Stimulated activated CD8-positive, alpha-beta memory T cell treated with anti-CD3 and anti-CD28 coated beads, Interleukin-15, amount 100 ng/mL, for 4 hours (primary cell): Measurements from ENCODE around the gene CACNA2D3.
"Not testable (repeated sequence)": the region's sequence is repeated elsewhere in the genome, so short reads cannot be mapped to it uniquely, and the experiment has no call there.

Source experiments
- DNase-seq, 2 donors: peaks; one replicate each; pipeline ENCODE4 v3.0.0-alpha.2; 2020; ENCODE audit warnings: low read depth in 2 of 2

The CACNA2D3 gene

GRCh38 chr3:54964081-54964480 is 841.7 kb downstream of the CACNA2D3 start:
- no peak for DNase-seq

DNA sequence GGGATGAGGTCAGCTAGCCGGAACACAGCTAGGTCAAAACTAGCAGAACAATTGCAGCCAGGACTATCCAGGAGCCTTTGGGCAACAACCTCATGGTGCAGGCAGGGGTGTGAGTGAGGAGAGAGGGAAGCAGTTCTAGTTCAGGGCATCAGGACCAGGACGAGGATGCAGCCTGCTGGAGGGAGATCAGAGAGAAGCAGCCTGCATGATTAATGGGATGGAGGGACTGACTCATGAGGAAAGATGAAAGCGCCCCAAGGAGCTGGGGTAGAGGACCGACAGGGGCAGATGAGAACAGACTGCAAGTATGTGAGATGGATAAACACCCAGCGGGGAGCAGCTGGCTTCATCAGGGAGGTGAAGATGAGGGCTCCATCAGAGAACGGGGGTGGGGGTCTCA is 843.4 kb downstream of the CACNA2D3 start:
- DNase-seq: no peak

DNA sequence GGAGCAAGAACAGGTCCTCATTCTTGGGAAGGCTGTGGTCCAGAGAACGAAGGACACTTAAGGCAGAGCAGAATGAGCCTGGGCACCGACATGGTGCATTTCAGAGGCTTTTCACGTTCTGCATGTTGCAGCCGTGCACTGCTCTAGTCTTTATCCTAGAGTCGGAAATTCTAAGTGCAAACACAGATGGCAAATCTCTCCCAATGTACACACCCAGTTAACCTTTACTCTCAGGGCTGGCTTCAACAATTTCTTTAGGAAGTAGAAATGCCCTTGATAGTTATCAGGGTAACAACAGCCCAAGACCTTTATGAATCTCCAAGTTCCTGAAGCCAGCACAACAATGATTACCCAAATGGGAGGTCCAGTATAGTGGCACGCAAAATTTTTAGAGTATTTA is 844.6 kb downstream of the CACNA2D3 start:
- no peak for DNase-seq

DNA sequence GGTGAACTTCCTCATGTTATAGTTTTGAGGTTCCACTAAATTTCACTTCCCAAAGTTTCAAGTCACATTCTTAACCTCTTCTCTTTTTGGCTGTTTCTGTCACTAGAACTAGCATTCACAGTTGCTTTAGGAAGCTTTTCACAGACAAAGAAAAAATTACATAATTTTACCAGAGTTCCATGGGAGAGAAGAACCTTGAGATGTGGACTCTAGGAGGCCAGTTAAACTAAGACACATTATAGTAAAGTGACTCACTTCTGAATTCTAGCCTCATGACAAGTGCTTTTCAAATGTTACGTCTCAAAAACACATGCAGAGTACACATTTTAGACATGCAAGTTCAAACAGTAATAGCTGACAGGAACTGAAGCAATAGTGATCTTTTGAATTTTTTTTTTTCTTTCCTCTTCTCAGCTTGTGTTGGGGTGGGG is 845.4 kb downstream of the CACNA2D3 start:
- DNase-seq: no peak

DNA sequence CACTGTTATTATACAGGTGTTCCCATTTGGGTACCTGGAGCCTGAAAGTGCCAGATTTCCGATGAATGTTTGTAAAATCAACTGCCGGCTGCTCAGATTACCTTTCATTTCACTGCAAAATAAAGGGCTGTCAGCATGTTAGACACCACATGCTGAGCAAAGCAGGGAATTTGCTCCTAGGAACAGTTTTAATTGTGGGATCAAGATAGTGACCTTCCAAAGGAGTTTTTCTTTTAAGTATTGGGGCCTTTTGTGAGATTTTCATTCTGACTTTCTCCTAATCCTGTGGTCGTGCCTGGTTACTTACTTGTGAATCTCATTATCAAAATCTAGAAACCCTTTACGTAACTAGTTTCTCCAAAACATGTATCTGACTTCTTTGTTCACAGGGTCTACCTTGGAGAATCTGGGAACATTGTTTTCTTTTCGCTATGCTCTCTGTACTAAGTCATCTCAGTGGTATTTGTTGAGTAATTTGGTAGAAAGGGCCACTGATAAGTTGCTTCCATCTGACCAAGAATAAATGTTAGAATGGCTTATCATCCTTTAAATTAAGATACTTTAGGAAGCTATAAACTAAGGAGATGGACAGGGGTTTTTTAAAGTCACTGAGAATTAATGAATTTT is 846.3 kb downstream of the CACNA2D3 start:
- no peak for DNase-seq

DNA sequence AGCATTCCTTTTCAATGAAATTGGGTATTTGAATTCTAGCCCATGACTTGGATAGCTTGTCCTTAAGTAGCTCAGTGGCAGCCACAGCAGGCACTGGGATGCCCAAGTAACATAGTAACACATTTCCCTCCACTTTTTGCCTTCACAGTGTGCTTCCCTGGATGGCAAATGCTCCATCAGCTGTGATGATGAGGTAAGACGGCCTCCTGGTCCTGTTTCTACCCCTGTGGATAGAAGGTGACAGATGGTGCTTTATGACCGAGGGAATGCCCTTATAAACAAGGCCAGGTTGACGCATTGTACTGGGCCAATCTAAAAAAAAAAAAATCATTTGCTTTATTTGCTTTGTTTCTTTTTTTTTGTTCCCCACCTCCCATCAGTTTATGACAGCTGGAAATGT is 847.3 kb downstream of the CACNA2D3 start:
- no peak for DNase-seq

DNA sequence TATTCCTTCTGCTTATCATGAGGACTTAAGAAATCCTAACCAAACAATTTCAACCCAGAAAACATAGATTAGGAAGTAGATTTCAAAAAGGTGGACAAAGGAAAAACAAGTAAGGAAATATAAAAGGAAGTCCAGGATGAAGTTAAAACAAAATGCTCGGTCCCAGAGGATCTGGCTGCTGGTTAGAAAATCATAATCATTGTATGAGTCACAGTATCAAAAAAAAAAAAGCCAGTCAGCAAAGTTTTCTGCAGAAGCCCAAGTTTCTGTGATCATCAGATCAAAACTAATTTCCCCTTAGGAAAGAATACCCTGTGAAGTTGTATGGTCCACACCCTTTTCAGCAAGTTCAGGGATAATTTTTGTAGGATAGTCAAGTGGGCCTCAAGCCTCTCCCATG is 848.5 kb downstream of the CACNA2D3 start:
- DNase-seq: no peak

DNA sequence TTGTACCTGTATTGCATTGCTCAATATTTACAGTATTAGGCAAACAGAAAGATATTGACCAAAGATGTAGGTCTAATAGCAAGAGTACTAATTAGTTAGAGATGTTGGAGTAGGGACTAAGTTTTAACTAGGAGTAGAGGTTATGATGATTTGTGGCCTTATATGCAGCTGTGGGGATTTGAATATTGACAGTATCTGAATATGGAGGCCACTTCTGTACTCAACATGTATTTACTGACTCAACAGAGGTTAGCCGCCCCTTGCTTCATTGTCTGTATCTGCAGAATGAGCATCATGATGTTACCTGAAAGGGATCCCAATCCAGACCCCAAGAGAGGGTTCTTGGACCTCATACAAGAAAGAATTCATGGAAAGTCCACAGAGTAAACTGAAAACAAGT is 855.1 kb downstream of the CACNA2D3 start:
- DNase-seq: no peak

DNA sequence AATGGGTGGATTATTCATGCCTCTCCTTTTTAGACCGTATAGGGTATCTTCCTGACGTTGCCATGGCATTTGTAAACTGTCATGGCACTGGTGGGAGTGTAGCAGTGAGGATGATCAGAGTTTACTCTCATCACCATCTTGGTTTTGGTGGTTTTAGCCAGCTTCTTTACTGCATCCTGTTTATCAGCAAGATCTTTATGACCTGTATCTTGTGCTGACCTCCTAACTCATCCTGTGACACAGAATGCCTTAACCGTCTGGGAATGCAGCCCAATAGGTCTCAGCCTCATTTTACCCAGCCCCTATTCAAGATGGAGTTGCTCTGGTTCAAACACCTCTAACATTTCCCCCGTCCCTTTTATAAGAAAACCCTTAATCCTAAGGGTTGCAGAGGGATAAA is 855.6 kb downstream of the CACNA2D3 start:
- not testable (repeated sequence) for DNase-seq

GRCh38 chr3:54982807-54983206 is 860.5 kb downstream of the CACNA2D3 start:
- DNase-seq: no peak

- DNase-seq: no peak
These were observed 861.1 kb downstream of the CACNA2D3 start for GRCh38 chr3:54983266-54984099.

DNA sequence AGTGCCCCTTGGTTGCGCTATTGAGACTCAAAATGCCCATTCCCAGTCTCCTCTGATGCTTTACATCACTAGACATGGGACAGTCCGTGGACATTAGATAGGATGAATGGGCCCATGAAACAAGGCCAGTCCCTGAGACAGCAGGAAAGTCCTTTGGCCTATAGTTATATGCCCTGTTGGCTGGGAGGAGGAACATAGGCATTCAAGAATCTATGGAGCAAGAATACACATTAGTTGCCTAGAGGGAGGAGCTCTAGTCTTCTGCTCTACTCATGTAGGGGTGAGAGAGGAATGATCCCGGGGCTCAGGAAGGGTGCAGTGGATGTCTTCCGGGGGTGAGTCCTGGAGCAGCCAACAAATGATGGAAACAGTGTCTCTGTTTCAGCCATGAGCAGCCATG is 863.5 kb downstream of the CACNA2D3 start:
- DNase-seq: no peak

- DNase-seq: no peak
These were observed 863.9 kb downstream of the CACNA2D3 start for GRCh38 chr3:54986294-54986693.

DNA sequence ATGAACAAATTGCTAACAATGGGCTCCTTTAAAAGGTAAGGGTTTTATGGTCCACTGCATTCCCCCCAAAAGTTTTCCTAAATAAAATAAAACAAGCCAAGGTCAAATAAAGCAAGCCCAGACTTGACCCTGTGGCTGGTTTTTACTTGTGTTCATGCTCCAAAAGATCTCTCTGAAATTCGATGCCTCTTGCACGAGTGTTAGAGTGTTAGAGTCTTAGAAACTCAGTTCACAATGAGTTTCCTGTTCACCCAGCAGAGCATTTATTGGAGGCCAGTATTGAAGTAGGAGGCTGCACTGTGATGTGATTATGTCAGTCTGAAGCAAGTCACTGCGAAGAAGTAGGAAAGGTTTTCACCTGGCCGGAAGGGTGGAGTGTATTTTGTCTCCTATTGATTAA is 865.4 kb downstream of the CACNA2D3 start:
- DNase-seq: no peak

DNA sequence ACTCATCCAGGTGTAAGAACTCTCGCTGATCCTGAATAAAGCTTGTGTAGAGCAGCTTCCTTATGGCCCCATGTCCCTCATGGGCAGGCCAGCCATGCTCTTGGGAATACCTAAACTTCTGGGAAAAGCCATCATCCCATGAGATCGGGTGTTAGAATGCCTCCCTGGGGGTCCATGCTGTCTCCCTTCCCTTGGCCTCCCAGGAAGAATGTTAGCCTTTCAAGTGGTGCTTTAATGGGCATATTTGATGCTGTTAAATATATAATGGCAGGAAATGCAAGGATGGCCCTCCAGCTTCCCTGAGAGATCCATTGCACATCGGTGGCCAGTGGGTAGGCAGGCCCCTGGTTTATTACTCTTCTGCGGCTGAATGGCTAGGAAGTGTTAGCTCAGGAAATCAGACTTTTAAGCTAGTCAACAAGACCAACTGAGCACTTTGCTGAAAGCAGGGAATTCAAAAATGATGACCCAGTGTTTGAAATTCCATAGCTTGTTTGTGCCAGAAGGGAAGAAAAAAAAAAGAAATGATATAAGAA is 866.0 kb downstream of the CACNA2D3 start:
- no peak for DNase-seq

- no peak for DNase-seq
These were observed 866.7 kb downstream of the CACNA2D3 start for GRCh38 chr3:54988838-54989630.

GRCh38 chr3:54994111-54994513 is 871.8 kb downstream of the CACNA2D3 start:
- no peak for DNase-seq

DNA sequence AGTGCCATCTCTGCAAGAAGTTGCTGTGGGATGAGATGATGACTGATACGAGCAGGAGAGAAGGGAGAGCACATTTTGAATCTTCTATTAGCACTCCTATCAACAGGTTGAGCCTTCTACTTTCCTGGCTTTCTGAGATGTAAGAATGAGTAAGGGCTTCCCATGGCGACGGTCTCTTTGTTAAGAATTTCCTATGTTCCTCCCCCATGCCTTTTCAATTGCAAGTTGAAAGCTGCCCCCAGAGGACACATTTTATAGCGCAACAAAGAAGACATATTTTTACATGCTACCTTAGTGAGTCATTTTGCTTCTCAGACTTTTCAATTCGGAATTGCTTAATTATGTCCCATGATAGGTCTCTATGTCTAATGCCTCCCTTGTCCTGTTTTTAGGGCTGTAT is 876.8 kb downstream of the CACNA2D3 start:
- DNase-seq: no peak

DNA sequence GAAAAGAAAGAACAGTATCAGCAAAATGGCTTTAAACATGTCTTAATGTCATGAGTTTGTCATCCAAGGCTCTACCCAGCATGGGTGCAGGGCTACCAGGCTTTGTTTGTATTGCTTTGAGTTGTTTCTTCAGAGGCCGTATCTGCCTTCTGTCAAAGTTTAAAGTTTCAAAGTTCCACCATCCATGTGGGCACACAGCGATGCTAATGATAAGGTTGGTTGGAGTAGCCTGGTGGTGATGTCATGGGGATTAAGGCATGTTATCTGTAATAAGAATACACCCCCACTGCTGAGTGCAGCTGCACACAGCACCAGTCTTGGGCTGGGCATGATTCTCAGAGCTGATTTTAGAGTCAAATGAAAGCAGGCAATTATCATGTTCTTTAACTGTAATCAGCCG is 877.5 kb downstream of the CACNA2D3 start:
- DNase-seq: no peak

DNA sequence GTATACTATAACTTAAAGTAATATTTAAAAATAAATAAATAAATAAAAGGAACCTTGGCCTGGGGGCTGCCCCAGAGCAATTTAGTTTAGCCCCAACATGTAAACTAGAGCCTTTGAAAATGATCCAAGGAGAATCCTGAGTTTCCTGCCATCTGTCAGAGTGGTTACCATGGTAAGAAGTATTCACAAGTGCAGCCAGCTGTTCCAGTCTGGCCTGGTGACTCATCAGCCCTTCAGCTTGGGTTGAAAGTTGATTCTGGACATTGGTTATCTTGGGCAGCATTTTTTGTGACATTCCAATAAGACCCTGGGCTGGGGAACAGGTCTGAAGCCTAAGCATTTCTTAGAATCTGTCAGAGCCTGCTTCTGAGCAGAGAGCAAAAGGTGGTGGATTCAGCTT is 878.2 kb downstream of the CACNA2D3 start:
- DNase-seq: no peak

DNA sequence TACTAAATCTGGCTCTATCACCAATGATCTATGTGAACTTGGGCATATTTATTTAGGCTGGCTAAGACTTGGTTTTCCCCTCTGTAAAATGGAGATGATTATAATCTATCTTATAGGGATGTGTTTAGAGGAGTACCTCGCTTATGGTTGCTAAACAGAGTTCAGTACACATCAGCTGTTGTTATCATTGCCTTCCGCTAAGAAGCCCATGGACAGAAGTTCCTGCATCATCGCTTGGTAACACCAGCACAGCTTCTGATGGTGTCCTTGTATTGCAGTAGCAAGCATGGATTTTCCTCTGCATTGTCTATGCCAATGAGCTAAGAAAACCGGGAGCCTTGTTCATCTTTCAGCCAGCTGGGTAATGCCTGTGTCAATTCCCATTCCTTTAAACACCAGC is 878.6 kb downstream of the CACNA2D3 start:
- no peak for DNase-seq

- no peak for DNase-seq
These were observed 880.1 kb downstream of the CACNA2D3 start for GRCh38 chr3:55002416-55002930.
